PFSK-1 (cell line): ENCODE results near the gene HGF.

ENCODE experiments used
- FOXP2 ChIP-seq: optimal IDR thresholded peaks from 2 replicates; pipeline ENCODE3; 2011; ENCODE audit warnings: borderline replicate concordance, control low read depth, inconsistent platforms; ENCODE audit not compliant: insufficient read depth; ENCODE audit errors: extremely low read length, extremely low read depth
- POLR2AphosphoS5 ChIP-seq: IDR thresholded peaks from 2 replicates; pipeline ENCODE4 v1.6.1; 2012; ENCODE audit warnings: low read depth, mild to moderate bottlenecking, control low read depth, low read length, moderate library complexity
- SIN3A ChIP-seq: IDR thresholded peaks from 2 replicates; pipeline ENCODE4 v1.6.1; 2012; ENCODE audit warnings: mild to moderate bottlenecking, low read length, moderate library complexity, borderline replicate concordance; ENCODE audit not compliant: insufficient read depth
- TAF1 ChIP-seq: IDR thresholded peaks from 2 replicates; pipeline ENCODE4 v1.6.1; 2012; ENCODE audit warnings: low read length, control low read depth, borderline replicate concordance; ENCODE audit not compliant: insufficient read depth
- TF ChIP-seq, protein P1 (sequence below), 2 experiments: IDR thresholded peaks; 2 replicates each; pipeline versions ENCODE4 v1.6.1 to v1.8.0; 2011 to 2012; ENCODE audit warnings: low read depth in 2 of 2, low read length in 2 of 2, control low read depth in 1 of 2, inconsistent platforms in 1 of 2, mild to moderate bottlenecking in 1 of 2, moderate library complexity in 1 of 2; ENCODE audit not compliant: insufficient read depth in 1 of 2

The HGF gene

GRCh38 chr7:81754918-81755696, 14.7 kb downstream of the HGF start:
- TF ChIP-seq SIN3A (no peak), TAF1 (no peak), FOXP2 (no peak), POLR2AphosphoS5 (no peak)
- TF ChIP-seq, protein P1, sequence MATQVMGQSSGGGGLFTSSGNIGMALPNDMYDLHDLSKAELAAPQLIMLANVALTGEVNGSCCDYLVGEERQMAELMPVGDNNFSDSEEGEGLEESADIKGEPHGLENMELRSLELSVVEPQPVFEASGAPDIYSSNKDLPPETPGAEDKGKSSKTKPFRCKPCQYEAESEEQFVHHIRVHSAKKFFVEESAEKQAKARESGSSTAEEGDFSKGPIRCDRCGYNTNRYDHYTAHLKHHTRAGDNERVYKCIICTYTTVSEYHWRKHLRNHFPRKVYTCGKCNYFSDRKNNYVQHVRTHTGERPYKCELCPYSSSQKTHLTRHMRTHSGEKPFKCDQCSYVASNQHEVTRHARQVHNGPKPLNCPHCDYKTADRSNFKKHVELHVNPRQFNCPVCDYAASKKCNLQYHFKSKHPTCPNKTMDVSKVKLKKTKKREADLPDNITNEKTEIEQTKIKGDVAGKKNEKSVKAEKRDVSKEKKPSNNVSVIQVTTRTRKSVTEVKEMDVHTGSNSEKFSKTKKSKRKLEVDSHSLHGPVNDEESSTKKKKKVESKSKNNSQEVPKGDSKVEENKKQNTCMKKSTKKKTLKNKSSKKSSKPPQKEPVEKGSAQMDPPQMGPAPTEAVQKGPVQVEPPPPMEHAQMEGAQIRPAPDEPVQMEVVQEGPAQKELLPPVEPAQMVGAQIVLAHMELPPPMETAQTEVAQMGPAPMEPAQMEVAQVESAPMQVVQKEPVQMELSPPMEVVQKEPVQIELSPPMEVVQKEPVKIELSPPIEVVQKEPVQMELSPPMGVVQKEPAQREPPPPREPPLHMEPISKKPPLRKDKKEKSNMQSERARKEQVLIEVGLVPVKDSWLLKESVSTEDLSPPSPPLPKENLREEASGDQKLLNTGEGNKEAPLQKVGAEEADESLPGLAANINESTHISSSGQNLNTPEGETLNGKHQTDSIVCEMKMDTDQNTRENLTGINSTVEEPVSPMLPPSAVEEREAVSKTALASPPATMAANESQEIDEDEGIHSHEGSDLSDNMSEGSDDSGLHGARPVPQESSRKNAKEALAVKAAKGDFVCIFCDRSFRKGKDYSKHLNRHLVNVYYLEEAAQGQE (IDR thresholded peaks at IDR 0.05; ENCODE audit: insufficient read depth in 1 of 2, low read depth in 2 of 2, low read length in 2 of 2), result no peak

DNA sequence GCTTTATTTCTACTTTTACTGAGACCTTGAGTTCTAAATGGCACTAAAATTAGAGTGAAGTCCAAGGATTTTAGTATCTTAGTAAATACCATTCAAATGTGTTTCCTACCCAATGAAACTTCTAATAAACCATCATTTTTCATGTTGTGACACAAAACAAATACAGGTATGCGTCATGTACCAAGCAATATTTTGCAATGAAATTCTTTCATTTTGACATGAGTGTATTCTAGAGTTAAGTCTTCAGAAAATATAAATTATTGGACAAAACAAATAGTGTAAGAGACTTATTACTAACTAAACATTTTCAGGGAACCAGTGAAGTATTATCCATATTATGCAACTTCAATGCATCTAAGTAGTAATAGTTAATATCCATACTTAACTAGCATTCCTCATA, 16.5 kb downstream of the HGF start:
- TF ChIP-seq SIN3A (no peak), POLR2AphosphoS5 (no peak), FOXP2 (no peak), TAF1 (no peak)
- TF ChIP-seq, protein P1 (IDR thresholded peaks at IDR 0.05; ENCODE audit: insufficient read depth in 1 of 2, low read depth in 2 of 2, low read length in 2 of 2), result no peak

DNA sequence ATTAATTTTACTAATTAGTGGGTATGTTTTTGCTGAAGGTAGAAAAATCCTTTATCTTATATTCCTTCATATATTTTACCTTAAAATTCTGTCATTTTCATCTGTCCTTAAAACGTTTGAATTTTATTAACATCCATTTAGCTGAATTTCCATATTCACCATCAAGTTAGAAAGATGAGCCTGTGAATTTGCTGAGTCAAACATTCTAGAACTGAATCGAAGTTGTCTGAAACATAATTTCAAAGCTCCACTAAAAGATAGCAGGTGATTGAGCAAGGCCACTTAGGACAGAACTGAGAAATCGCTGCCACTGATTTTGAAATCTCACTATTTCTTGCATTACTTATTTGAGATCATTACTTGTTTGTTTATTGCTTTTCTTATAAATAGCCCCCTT, 17.5 kb downstream of the HGF start:
- TF ChIP-seq FOXP2 (no peak), POLR2AphosphoS5 (no peak), SIN3A (no peak), TAF1 (no peak)
- TF ChIP-seq, protein P1 (IDR thresholded peaks at IDR 0.05; ENCODE audit: insufficient read depth in 1 of 2, low read depth in 2 of 2, low read length in 2 of 2), result no peak

GRCh38 chr7:81751619-81752317, 18.1 kb downstream of the HGF start:
- TF ChIP-seq, protein P1 (IDR thresholded peaks at IDR 0.05; ENCODE audit: insufficient read depth in 1 of 2, low read depth in 2 of 2, low read length in 2 of 2), result no peak
- TF ChIP-seq SIN3A (no peak), FOXP2 (no peak), TAF1 (no peak), POLR2AphosphoS5 (no peak)
